ENCODE results near the gene ZIC2. TPM values are rescaled to one million over a fixed set of nuclear protein-coding genes. Genes with fewer than 3 reads are reported as not detected.

The ZIC2 gene
- total RNA-seq, 1 donor: not detected

DNA sequence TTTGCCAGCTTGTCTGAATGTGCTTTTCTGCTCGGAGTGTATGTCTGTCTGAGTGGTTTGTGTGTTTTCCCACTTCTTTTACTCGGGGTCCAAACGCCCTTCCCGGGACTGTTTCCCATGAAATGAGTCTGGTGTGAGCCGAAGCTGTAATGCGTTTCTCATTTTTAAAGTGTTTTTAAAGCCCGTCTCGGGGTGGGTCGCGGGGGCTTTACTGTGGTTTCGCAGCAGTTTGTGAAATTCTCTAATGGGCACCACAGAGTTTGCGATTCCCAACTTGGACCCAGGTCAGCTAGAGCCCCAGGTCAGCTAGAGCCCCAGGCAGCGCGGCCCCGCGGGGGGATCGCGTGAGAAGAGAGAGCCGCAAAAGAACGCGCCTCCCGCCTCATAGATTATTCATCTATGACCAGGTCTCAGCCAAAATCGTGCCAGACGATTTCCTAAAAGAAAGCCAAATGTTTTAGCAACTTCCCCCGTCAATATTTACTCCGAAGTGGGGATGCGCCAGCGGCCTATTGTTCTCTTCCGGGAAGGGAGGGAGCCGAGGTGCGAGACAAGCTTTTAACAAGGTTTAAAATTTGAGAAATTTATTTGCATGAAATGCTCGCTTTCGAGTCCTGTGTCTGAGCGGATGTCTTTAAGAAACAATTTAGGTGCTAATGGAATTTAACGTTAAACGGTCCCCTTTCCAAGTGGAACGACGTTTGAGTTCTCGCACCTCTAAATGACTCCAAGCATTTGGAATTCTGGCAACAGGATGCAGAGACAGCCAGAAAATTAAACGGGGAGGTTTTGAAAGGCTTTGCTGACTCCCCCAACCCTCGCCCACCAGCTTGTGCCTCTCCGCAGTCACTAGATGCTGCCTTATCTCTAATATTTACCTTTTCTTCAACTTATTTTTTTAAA lies 2.2 kb downstream of the ZIC2 start:
- TF ChIP-seq, protein P1, sequence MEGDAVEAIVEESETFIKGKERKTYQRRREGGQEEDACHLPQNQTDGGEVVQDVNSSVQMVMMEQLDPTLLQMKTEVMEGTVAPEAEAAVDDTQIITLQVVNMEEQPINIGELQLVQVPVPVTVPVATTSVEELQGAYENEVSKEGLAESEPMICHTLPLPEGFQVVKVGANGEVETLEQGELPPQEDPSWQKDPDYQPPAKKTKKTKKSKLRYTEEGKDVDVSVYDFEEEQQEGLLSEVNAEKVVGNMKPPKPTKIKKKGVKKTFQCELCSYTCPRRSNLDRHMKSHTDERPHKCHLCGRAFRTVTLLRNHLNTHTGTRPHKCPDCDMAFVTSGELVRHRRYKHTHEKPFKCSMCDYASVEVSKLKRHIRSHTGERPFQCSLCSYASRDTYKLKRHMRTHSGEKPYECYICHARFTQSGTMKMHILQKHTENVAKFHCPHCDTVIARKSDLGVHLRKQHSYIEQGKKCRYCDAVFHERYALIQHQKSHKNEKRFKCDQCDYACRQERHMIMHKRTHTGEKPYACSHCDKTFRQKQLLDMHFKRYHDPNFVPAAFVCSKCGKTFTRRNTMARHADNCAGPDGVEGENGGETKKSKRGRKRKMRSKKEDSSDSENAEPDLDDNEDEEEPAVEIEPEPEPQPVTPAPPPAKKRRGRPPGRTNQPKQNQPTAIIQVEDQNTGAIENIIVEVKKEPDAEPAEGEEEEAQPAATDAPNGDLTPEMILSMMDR (IDR thresholded peaks at IDR 0.05; ENCODE audit: insufficient read depth, low read length): no peak
- no peak overlapping the region for H3K4me3 ChIP-seq (ENCODE audit: low read depth, low read length)
- DNase-seq (ENCODE audit: low read depth): no peak

DNA sequence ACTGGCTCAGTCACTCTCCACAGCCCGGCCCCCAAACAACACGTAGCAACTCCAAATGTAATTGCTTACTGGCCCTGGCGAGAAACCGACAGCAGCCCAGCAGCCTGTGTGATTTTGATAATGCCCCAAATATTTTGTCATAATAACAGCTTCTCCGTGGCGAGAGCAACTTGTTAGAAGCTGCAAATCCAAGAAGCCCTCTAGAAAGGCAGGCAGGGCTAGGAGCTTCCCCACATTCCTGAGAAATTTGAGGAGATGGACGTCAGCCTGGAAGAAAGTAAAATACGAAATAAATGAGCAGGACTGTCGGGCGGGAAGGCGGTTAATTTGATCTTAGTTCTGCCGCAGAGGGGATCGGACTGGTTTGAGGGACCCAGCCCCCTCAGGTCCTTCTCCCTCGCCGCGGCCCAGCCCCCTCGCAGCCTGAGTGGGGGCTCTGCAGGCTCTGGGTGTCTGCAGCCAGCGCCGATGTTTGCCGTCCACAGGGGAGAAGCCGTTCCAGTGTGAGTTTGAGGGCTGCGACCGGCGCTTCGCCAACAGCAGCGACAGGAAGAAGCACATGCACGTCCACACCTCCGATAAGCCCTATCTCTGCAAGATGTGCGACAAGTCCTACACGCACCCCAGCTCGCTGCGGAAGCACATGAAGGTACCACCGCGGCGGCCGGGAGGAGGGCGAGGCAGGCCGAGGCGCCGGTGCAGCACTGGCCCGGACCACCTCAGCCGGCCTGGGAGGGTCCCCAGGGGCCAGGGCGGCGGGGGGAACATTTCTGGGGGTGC lies 3.1 kb downstream of the ZIC2 start:
- DNase-seq (ENCODE audit: low read depth): no peak
- TF ChIP-seq, protein P1 (IDR thresholded peaks at IDR 0.05; ENCODE audit: insufficient read depth, low read length): no peak
- H3K4me3 ChIP-seq (ENCODE audit: low read depth, low read length): no peak overlapping the region

DNA sequence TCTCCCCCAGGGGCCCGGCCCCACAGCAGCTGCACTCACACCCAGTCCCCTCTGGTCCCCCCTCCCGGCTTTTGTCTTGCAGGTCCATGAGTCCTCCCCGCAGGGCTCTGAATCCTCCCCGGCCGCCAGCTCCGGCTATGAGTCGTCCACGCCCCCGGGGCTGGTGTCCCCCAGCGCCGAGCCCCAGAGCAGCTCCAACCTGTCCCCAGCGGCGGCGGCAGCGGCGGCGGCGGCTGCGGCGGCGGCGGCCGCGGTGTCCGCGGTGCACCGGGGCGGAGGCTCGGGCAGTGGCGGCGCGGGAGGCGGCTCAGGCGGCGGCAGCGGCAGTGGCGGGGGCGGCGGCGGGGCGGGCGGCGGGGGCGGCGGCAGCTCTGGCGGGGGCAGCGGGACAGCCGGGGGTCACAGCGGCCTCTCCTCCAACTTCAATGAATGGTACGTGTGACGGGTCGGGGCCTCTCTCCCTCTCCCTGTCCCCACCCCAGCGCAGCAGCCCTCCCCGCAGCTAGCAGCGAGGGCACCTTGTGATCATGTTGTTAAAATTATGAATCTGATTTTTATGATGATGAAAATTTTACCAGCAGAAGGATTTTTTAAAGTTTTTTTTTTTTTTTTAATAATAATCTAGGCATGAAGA lies 3.8 kb downstream of the ZIC2 start:
- DNase-seq (ENCODE audit: low read depth): no peak
- TF ChIP-seq, protein P1 (IDR thresholded peaks at IDR 0.05; ENCODE audit: insufficient read depth, low read length): no peak
- H3K4me3 ChIP-seq (ENCODE audit: low read depth, low read length): no peak overlapping the region

DNA sequence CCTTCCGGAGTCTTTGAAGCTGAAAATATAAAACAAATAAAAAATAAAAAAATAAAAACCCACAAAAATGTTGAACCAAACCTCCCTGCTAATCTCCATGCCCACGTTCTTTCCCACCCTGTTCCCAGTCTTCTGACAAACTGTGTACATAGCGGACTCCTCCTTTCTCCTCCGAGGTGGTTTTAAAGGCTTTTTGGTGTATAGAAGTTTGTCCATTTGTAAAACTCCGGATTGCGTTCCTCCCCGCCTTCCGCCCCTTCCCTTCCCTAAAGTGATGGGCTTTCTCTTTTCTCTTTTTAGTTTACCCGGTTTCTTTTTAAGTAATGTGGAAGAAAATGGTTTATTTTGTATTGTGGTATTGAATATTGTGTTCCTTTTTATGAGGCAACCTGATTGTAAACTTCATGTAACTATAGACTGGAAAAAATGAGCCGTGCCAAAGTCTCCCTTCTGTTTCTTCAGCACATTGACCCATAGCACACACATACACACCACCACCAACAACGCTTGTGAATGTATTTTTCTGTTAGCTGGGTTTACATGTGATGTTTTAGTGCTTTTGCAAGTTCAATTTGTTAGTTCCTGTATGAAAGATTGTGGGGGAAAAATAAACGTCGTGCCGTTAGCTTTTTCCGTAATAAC lies 4.4 kb downstream of the ZIC2 start:
- no peak for DNase-seq (ENCODE audit: low read depth)
- no peak overlapping the region for H3K4me3 ChIP-seq (ENCODE audit: low read depth, low read length)
- TF ChIP-seq, protein P1 (IDR thresholded peaks at IDR 0.05; ENCODE audit: insufficient read depth, low read length): no peak

DNA sequence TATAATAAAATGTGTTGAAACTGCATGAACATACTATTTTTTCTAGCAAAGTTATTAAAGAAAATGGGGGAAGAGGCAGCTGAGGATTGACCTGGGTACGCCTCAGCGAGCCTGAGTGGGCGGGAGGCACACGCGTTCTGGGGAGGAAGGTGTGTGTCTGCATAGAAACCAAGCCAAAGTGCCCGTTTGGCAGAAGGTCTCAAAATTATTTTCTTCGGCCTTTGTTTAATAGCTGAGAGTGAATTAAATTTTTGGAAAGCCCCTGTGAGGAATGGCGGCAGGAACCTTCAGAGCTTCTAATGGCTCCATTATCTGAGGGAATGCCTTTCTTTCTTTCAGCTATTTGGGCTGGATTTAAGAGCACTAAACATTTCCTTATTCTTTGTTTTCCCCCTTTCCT lies 5.2 kb downstream of the ZIC2 start:
- TF ChIP-seq, protein P1 (IDR thresholded peaks at IDR 0.05; ENCODE audit: insufficient read depth, low read length): no peak
- no peak for DNase-seq (ENCODE audit: low read depth)
- no peak overlapping the region for H3K4me3 ChIP-seq (ENCODE audit: low read depth, low read length)
